8988T (cell line): ENCODE results near the gene ZNF518B.
"Not testable (repeated sequence)": the region's sequence is repeated elsewhere in the genome, so short reads cannot be mapped to it uniquely, and the experiment has no call there.

Source experiments
- DNase-seq: peaks from one replicate; pipeline ENCODE4 v3.0.0; 2011

Gene ZNF518B

GRCh38 chr4:10455133-10455532 lies 2.1 kb downstream of the ZNF518B start:
- DNase-seq, result no peak

- no peak for DNase-seq
Measured at GRCh38 chr4:10454726-10455125, 2.5 kb downstream of the ZNF518B start.

- no peak for DNase-seq
Measured at GRCh38 chr4:10454121-10454520, 3.1 kb downstream of the ZNF518B start.

- DNase-seq, result no peak
Measured at GRCh38 chr4:10448991-10449390, 8.2 kb downstream of the ZNF518B start.

- DNase-seq, result no peak
Measured at GRCh38 chr4:10442976-10443375, 14.2 kb downstream of the ZNF518B start.

GRCh38 chr4:10441512-10441911 lies 15.7 kb downstream of the ZNF518B start:
- no peak for DNase-seq

GRCh38 chr4:10438924-10439323 lies 18.3 kb downstream of the ZNF518B start:
- no peak for DNase-seq

GRCh38 chr4:10437735-10438134 lies 19.5 kb downstream of the ZNF518B start:
- no peak for DNase-seq

- DNase-seq, result not testable (repeated sequence)
Measured at GRCh38 chr4:10427680-10428079, 29.5 kb downstream of the ZNF518B start.

- no peak for DNase-seq
Measured at GRCh38 chr4:10421344-10422055, 35.7 kb downstream of the ZNF518B start.

GRCh38 chr4:10417740-10418139 lies 39.5 kb downstream of the ZNF518B start:
- no peak for DNase-seq

- no peak for DNase-seq
Measured at GRCh38 chr4:10416441-10416840, 40.8 kb downstream of the ZNF518B start.

GRCh38 chr4:10413177-10413576 lies 44.0 kb downstream of the ZNF518B start:
- DNase-seq, result no peak

- DNase-seq, result no peak
Measured at GRCh38 chr4:10405672-10406071, 51.6 kb downstream of the ZNF518B start.

- no peak for DNase-seq
Measured at GRCh38 chr4:10403633-10404445, 53.4 kb downstream of the ZNF518B start.

GRCh38 chr4:10395971-10396580 lies 61.1 kb downstream of the ZNF518B start:
- no peak for DNase-seq
